Measurements from ENCODE around the gene TBC1D17.
A peak's percentile ranks its signal among the peaks of the same experiment; 100 is the strongest.
"Not testable (repeated sequence)": the region's sequence is repeated elsewhere in the genome, so short reads cannot be mapped to it uniquely, and the experiment has no call there.

TBC1D17 gene

DNA sequence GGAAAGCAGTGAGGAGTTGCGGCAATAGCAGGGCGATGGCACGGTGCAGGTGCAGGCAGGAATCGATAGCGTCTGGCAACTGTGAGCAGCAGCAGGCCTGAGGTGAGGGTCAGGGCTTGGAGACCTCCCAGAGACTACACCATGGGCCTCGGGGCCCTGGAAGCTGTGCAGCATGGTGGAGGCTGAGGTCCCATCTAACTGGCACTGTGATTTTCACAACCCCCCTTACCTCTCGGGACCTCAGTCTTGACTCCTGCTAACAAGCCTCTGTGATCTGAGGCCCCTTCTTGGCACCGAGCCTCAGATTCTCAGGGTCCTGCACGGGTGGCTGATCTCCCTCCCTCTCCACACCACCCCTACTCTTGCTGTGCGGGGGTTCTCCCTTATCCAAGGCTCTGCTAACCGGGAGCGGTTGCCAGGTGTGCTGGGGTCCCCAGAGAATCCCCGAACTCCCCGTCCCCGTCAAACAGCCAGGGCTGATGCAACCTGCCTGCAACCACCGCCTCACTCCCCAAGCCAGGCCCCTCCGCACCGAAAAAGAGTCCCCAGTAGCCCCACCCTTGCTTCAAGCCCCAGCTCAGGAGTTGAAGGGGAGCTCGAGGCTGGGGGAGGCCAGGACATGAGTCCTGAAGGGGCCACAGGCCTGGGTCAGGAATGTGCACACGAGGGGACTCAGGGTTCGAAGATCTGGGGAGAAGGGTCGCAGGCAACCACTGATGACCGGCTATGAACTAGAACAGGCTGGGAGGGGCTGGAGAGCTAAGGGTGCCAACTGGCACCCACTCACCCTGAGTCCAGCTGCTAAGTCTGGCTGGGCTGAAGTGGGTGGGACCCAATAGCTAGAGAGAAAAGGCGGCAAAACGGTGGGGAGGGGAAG, 46.7 kb downstream of the TBC1D17 start:
- Histone ChIP-seq H4K20me1 (ENCODE audit: low read depth, low read length) (no peaks in the 10 kb centered on the region), H3K4me2 (ENCODE audit: low read depth, low read length, poor library complexity, severe bottlenecking) (peak overlapping the region; percentile 69), H3K9me2 (replicated peaks; ENCODE audit: insufficient read depth, low read length) (no peaks in the 10 kb centered on the region), H3K4me3 (ENCODE audit: insufficient read depth, low read length, poor library complexity, severe bottlenecking) (peak overlapping the region; percentile 33), H3K9ac (ENCODE audit: low read length) (peak overlapping the region; percentile 53), H3F3A (ENCODE audit: insufficient read depth) (peaks cover 30% of the 10 kb centered on the region), H2AFZ (ENCODE audit: low read depth, low read length, severe bottlenecking) (no peak overlapping the region), H3K9me3 (ENCODE audit: insufficient read depth, low read length) (no peaks in the 10 kb centered on the region), H3K27ac (ENCODE audit: low read depth, low read length) (peak overlapping the region; percentile 91), H3K36me3 (ENCODE audit: low read length) (0 out of 2 replicates have a peak, but pooled peaks cover 3% of the 10 kb centered on the region), H3K27me3 (ENCODE audit: low read length) (no peaks in the 10 kb centered on the region), H3K79me2 (ENCODE audit: insufficient read depth, low read length) (peaks cover 99% of the 10 kb centered on the region)
- no peak for TF ChIP-seq EZH2phosphoT487 (conservative IDR thresholded peaks at IDR 0.05; ENCODE audit: low read length)
- TF ChIP-seq, protein P1, sequence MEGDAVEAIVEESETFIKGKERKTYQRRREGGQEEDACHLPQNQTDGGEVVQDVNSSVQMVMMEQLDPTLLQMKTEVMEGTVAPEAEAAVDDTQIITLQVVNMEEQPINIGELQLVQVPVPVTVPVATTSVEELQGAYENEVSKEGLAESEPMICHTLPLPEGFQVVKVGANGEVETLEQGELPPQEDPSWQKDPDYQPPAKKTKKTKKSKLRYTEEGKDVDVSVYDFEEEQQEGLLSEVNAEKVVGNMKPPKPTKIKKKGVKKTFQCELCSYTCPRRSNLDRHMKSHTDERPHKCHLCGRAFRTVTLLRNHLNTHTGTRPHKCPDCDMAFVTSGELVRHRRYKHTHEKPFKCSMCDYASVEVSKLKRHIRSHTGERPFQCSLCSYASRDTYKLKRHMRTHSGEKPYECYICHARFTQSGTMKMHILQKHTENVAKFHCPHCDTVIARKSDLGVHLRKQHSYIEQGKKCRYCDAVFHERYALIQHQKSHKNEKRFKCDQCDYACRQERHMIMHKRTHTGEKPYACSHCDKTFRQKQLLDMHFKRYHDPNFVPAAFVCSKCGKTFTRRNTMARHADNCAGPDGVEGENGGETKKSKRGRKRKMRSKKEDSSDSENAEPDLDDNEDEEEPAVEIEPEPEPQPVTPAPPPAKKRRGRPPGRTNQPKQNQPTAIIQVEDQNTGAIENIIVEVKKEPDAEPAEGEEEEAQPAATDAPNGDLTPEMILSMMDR (IDR thresholded peaks at IDR 0.05; ENCODE audit: insufficient read depth, low read length, poor library complexity, severe bottlenecking): no peak

DNA sequence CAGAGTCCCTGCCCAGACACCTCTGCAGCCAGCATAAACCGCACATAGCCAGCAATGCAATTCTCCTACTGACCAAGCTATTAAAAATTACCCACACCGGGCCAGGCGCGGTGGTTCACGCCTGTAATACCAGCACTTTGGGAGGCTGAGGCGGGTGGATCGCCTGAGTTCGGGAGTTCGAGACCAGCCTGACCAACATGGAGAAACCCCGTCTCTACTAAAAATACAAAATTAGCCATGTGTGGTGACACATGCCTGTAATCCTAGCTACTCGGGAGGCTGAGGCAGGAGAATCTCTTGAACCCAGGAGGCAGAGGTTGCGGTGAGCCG, 47.3 kb downstream of the TBC1D17 start:
- Histone ChIP-seq H3K79me2 (ENCODE audit: insufficient read depth, low read length) (peaks cover 96% of the 10 kb centered on the region), H3K9ac (ENCODE audit: low read length) (peak overlapping the region; percentile 53), H3K4me3 (ENCODE audit: insufficient read depth, low read length, poor library complexity, severe bottlenecking) (peak overlapping the region; percentile 18), H3K27ac (ENCODE audit: low read depth, low read length) (peak overlapping the region; percentile 91), H3F3A (ENCODE audit: insufficient read depth) (peaks cover 26% of the 10 kb centered on the region), H3K4me2 (ENCODE audit: low read depth, low read length, poor library complexity, severe bottlenecking) (peak overlapping the region; percentile 69)
- H4K20me1 ChIP-seq (ENCODE audit: low read depth, low read length); H3K9me3 ChIP-seq (ENCODE audit: insufficient read depth, low read length); H2AFZ ChIP-seq (ENCODE audit: low read depth, low read length, severe bottlenecking); H3K9me2 ChIP-seq (replicated peaks; ENCODE audit: insufficient read depth, low read length); H3K27me3 ChIP-seq (ENCODE audit: low read length); H3K36me3 ChIP-seq (ENCODE audit: low read length): not testable (repeated sequence)

DNA sequence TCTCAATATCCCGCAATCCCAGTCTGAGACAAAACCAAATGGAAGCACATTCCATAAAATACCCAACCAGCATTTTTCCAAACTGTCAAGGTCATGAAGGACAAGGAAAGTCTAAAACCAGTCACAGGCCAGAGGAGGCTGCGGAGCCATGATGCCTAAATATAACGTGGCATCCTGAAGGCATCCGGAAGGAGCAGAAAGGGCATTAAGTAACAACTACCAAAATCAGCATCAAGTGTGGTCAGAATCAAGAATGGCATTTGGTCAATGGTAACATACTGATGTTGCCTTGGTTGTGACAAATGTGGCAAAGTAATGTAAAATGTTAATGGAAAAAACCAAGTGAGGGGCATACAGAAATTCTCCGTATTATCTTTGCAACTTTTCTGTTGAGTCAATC, 48.0 kb downstream of the TBC1D17 start:
- Histone ChIP-seq H3K4me2 (ENCODE audit: low read depth, low read length, poor library complexity, severe bottlenecking) (peak overlapping the region; percentile 69), H4K20me1 (ENCODE audit: low read depth, low read length) (peaks cover 4% of the 10 kb centered on the region; the same call in 1 of the 2 replicates)

More for the DNA sequence above, 48.0 kb downstream of the TBC1D17 start:
- peak overlapping the region; percentile 53; the same call in 1 of the 2 replicates for H3K9ac ChIP-seq (ENCODE audit: low read length)
- no peaks in the 10 kb centered on the region for H3K9me3 ChIP-seq (ENCODE audit: insufficient read depth, low read length)
- H3K27me3 ChIP-seq (ENCODE audit: low read length): no peaks in the 10 kb centered on the region
- TF ChIP-seq, protein P1 (IDR thresholded peaks at IDR 0.05; ENCODE audit: insufficient read depth, low read length, poor library complexity, severe bottlenecking): no peak
- TF ChIP-seq EZH2phosphoT487 (conservative IDR thresholded peaks at IDR 0.05; ENCODE audit: low read length): no peak
- H3F3A ChIP-seq (ENCODE audit: insufficient read depth): peaks cover 32% of the 10 kb centered on the region
- H3K4me3 ChIP-seq (ENCODE audit: insufficient read depth, low read length, poor library complexity, severe bottlenecking): peak overlapping the region; percentile 18
- peak overlapping the region; percentile 91 for H3K27ac ChIP-seq (ENCODE audit: low read depth, low read length)
- H3K79me2 ChIP-seq (ENCODE audit: insufficient read depth, low read length): peaks cover 95% of the 10 kb centered on the region
- peaks cover 7% of the 10 kb centered on the region for H3K36me3 ChIP-seq (ENCODE audit: low read length)
- H3K9me2 ChIP-seq (replicated peaks; ENCODE audit: insufficient read depth, low read length): no peaks in the 10 kb centered on the region
- no peak overlapping the region for H2AFZ ChIP-seq (ENCODE audit: low read depth, low read length, severe bottlenecking)

All from SU-DHL-6 (cell line).